Ovary (tissue), 9 donors: Measurements from ENCODE around the gene KDM6A. TPM values are rescaled to one million over a fixed set of nuclear protein-coding genes. Genes with fewer than 3 reads are reported as not detected.

Experiments used
- DNase-seq, 5 donors: peaks; one replicate each; pipeline ENCODE4 v3.0.0-alpha.2; 2019 to 2020
- H3K27ac ChIP-seq, 2 donors: fragments of 200-600 bp; one replicate each; pipeline versions ENCODE4 v1.5.1 to v1.8.0; 2019 to 2022
- H3K27me3 ChIP-seq: fragments of 200-600 bp; one replicate; pipeline ENCODE4 v1.8.0; 2022
- H3K36me3 ChIP-seq: fragments of 200-600 bp; sonication (generic); one replicate; pipeline ENCODE4 v1.5.1; 2019
- H3K4me1 ChIP-seq: one replicate; pipeline ENCODE4 v1.8.1; 2013; ENCODE audit warnings: mild to moderate bottlenecking, moderate library complexity; ENCODE audit not compliant: insufficient read depth
- H3K4me3 ChIP-seq: fragments of 200-600 bp; sonication (generic); one replicate; pipeline ENCODE4 v1.5.1; 2017
- H3K9me3 ChIP-seq, 2 donors: fragments of 200-600 bp in 1 of 2; sonication (generic) in 1 of 2; one replicate each; pipeline versions ENCODE4 v1.5.1 to v1.8.1; 2013 to 2019; ENCODE audit warnings: mild to moderate bottlenecking in 1 of 2, moderate library complexity in 1 of 2
- EP300 ChIP-seq: sonication (generic); formaldehyde crosslinking; IDR thresholded peaks from one replicate; pipeline ENCODE4 v1.6.1; 2017; ENCODE audit warnings: antibody characterized with exemption
- POLR2A ChIP-seq: fragments of 450-650 bp; IDR thresholded peaks from one replicate; pipeline ENCODE4 v1.6.1; 2017; ENCODE audit warnings: antibody characterized with exemption, mild to moderate bottlenecking, moderate library complexity
- WGBS, 3 donors: extraction: QIAGEN DNeasy Blood & Tissue Kit in 1 of 3; methylation state at CpG; one replicate each; pipeline versions ENCODE4 v1.1.5 to v1.1.7; 2013 to 2017; 5-methylcytosine and 5-hydroxymethylcytosine counted together
- intact Hi-C, 4 donors: fragments of 100-400 bp; cut with DNase I; formaldehyde crosslinking; loops; one replicate each; pipeline versions ENCODE4 v1.11.0 to v1.15.1; 2022 to 2023
- polyA plus RNA-seq, 2 donors: library from polyadenylated mRNA; stranded (reverse); fragments of 200-250 nt in 1 of 2; fragments of 350-450 nt in 1 of 2; fragmentation: Illumina TruSeq in 1 of 2; extraction: RNeasy Lipid Tissue Mini Kit (QIAGEN cat#74804) in 1 of 2; gene quantifications; one replicate each; pipeline ENCODE4 v1.2.3, GENCODE V29; 2013 to 2014
- total RNA-seq, 7 donors: library from RNA; depleted of rRNA in 2 of 7; stranded (reverse); fragments of >200 nt in 2 of 7; fragmentation: NEBNext Ultra II Directional in 3 of 7; extraction: Animal tissue kit (Norgen Biotek cat#: 25700) in 3 of 7; gene quantifications; one replicate each; pipeline versions ENCODE4 v1.1.0 to v1.2.4, GENCODE V29; 2016 to 2023
- TF ChIP-seq, protein P1 (sequence below), 3 donors: fragments of 450-650 bp in 2 of 3; fragments of 200-600 bp in 1 of 3; IDR thresholded peaks; one replicate each; pipeline versions ENCODE4 v1.5.1 to v1.8.0; 2016 to 2022; ENCODE audit warnings: antibody characterized with exemption in 3 of 3, mild to moderate bottlenecking in 1 of 3
- donor health status: DM: no; HTN: no; CAD: no; lungs with moderate emphysema.
- donor health status: DM: no; HTN: no; CAD: no.
- donor health status: Bipolar disorder and iron deficiency.
- donor health status: DM: yes; HTN: yes; CAD: no.
- donor health status: DM: no; HTN: no; CAD: no.
- donor health status: DM: yes; HTN: yes; CAD: no.

Gene KDM6A
- total and polyA plus RNA-seq, 9 donors = 19.8 to 56.2 (median 42.1) TPM

DNA sequence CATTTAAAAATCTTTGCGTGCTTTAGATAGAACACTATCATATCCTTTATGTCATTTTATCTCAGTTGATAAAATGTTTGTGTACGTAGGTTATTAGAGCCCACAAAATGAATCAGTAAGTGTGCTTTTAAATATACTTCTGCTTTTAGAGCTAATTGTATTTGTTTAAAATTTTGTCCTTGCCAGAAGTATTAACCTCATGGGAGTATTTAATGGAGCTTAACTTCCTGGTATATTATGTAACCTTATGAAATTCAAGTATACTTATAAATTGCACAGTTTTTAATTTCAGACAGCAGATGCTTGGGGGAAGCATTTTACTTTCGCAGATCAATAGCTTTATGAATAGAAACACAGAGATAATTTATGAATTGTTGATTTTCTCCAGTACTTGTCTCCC is 237.5 kb downstream of the KDM6A start:
- no peak for TF ChIP-seq EP300
- TF ChIP-seq, protein P1, sequence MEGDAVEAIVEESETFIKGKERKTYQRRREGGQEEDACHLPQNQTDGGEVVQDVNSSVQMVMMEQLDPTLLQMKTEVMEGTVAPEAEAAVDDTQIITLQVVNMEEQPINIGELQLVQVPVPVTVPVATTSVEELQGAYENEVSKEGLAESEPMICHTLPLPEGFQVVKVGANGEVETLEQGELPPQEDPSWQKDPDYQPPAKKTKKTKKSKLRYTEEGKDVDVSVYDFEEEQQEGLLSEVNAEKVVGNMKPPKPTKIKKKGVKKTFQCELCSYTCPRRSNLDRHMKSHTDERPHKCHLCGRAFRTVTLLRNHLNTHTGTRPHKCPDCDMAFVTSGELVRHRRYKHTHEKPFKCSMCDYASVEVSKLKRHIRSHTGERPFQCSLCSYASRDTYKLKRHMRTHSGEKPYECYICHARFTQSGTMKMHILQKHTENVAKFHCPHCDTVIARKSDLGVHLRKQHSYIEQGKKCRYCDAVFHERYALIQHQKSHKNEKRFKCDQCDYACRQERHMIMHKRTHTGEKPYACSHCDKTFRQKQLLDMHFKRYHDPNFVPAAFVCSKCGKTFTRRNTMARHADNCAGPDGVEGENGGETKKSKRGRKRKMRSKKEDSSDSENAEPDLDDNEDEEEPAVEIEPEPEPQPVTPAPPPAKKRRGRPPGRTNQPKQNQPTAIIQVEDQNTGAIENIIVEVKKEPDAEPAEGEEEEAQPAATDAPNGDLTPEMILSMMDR (IDR thresholded peaks at IDR 0.05) = no peak
- TF ChIP-seq POLR2A = no peak
- H3K9me3 ChIP-seq = no peaks in the 10 kb centered on the region
- intact Hi-C loops = no loop called here
- no peaks in the 10 kb centered on the region for H3K36me3 ChIP-seq
- H3K4me3 ChIP-seq = no peak overlapping the region
- H3K27ac ChIP-seq = no peak overlapping the region
- no peaks in the 10 kb centered on the region for H3K4me1 ChIP-seq
- no peaks in the 10 kb centered on the region for H3K27me3 ChIP-seq
- no peak for DNase-seq
- 86 to 87% (median 87%) methylated on average over 3 of the region's 3 CpGs for WGBS, 3 donors

- whole genome bisulfite sequencing, 3 donors = 88 to 100% (median 96%) methylated on average over 1 of the region's 1 CpG
- no peak for DNase-seq
- H3K4me1 ChIP-seq = no peaks in the 10 kb centered on the region
- TF ChIP-seq POLR2A (no peak), EP300 (no peak)
- TF ChIP-seq, protein P1 (IDR thresholded peaks at IDR 0.05) = no peak
- H3K4me3 ChIP-seq = no peak overlapping the region
- intact Hi-C loops = no loop called here
- H3K36me3 ChIP-seq = no peaks in the 10 kb centered on the region
- H3K9me3 ChIP-seq = peaks cover 0 to 3% of the 10 kb centered on the region in 2 donors
- H3K27ac ChIP-seq = no peak overlapping the region
- H3K27me3 ChIP-seq = no peaks in the 10 kb centered on the region
Measured at GRCh38 chrX:45126158-45126557, 253.2 kb downstream of the KDM6A start.

DNA sequence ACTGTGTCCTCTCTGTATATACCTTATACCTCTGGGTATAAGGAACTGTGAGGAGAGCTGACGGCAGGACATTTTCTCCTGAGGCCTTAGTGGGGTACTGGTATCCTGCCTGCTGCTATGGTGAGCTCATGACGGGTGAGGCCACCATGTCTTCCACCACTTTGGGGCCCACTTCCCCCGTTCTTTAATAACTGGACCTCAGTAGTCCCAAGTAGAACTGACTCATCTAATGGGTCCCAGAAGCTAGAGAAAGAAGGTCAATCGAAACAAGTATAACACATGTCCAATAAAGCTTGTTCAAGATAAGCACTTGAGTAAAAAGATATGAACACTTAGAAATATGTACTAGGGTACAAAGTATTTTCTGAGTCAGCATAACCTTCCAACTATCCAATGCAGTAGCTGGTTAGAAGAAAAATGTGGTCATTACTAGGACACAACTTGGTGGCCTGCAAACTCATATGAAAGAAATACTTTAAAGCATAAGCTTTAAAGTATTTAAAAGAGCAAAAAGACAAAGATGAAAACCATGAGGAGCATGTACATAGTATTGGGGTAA is 256.0 kb downstream of the KDM6A start:
- Histone ChIP-seq H3K27me3 (no peaks in the 10 kb centered on the region), H3K36me3 (no peaks in the 10 kb centered on the region), H3K4me1 (no peaks in the 10 kb centered on the region), H3K4me3 (no peak overlapping the region), H3K27ac (no peak overlapping the region), H3K9me3 (peaks cover 0 to 3% of the 10 kb centered on the region in 2 donors)
- 76 to 86% (median 78%) methylated on average over 4 of the region's 4 CpGs for WGBS, 3 donors
- DNase-seq = no peak
- TF ChIP-seq POLR2A = no peak
- no peak for TF ChIP-seq EP300
- TF ChIP-seq, protein P1 (IDR thresholded peaks at IDR 0.05) = no peak
- intact Hi-C loops = no loop called here

DNA sequence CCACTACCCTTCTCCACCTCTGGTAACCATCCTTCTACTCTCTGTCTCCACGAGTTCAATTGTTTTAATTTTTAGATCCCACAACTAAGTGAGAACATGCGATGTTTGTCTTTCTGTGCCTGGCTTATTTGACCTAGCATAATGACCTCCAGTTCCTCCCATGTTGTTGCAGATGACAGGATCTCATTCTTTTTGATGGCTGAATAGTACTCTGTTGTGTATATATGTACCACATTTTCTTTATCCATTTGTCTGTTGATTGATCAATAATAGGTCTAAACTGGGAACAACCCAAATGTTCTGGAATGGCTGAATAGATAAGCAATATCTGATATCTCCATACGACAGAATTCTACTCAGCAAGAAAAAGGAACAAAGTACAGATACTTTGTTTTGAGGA is 260.5 kb downstream of the KDM6A start:
- Histone ChIP-seq H3K27me3 (no peaks in the 10 kb centered on the region), H3K36me3 (no peaks in the 10 kb centered on the region), H3K4me3 (no peak overlapping the region), H3K4me1 (no peaks in the 10 kb centered on the region), H3K27ac (no peak overlapping the region), H3K9me3 (no peaks in the 10 kb centered on the region)
- WGBS, 3 donors = 79 to 82% (median 81%) methylated on average over 3 of the region's 3 CpGs
- TF ChIP-seq EP300 (no peak), POLR2A (no peak)
- TF ChIP-seq, protein P1 (IDR thresholded peaks at IDR 0.05) = no peak
- intact Hi-C loops = no loop called here
- no peak for DNase-seq
